DMS79 (cell line): Measurements from ENCODE around the gene NR0B2.
"Not testable (repeated sequence)": the region's sequence is repeated elsewhere in the genome, so short reads cannot be mapped to it uniquely, and the experiment has no call there.

ENCODE experiments used
- DNase-seq: peaks from one replicate; lab custom pipeline; 2025; lab: John Stamatoyannopoulos, UW

The NR0B2 gene, protein sequence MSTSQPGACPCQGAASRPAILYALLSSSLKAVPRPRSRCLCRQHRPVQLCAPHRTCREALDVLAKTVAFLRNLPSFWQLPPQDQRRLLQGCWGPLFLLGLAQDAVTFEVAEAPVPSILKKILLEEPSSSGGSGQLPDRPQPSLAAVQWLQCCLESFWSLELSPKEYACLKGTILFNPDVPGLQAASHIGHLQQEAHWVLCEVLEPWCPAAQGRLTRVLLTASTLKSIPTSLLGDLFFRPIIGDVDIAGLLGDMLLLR

DNA sequence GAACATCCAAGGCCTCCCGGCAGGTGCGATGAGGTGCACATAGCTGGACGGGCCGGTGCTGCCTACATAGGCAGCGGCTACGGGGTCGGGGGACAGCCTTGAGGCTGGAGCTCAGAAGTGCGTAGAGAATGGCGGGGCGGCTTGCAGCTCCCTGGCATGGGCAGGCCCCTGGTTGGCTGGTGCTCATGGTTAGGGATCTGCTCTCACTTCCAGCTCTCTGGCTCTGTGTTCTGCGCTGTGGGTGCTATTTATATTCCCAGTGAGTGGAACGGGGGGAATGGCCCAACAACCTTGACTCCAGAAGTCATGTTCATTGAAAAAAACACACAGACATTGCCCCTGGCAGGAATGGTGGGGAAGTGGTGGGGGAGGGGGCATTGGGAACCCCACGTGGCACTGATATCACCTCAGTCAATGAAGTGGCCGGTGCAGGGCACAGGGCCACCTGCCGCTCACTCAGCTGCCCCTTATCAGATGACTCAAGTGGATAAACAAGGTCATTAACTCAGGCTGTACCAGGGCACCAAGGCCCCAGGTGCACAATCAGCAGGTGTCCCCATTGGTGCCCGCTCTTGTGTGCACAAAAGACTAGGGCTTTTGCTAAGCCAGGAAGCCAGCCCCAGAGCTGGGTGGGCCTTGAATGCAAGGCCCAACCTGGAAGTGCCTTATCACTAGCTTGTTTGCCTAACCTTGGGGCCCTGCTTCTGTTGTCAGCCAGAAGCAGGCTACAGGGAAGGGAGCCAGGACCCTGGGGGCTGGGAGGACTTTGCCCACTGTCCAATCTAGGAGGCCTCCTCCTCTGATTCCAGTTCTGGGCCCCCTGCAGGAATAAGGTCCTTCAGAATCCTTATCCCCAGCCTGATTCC lies at the start of gene NR0B2:
Gene NR0B2, minus strand, starts transcription at position 222 of the 866 bp plus-strand sequence. Its CDS starts 35 bp downstream, at position 187.
- DNase-seq = peak; percentile 99

DNA sequence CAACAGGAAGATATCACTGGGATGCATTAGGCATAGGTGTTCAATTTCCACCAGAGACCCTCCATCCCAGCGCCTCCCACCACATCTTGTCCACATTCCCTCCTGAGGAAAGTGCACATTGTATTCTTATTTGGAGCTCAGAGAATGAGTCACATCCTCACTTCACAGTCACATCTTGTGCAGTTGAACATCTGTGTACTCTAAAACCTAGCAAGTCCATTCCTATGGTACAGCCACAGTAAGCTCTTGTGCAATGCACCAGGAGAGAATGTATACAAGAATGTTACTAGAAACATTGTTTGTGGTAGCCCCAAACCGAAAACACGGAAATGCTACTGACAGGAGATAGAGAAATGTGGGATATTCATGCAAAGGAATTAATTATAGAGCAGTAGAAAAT lies 48.1 kb upstream of the NR0B2 start:
- no peak for DNase-seq

DNA sequence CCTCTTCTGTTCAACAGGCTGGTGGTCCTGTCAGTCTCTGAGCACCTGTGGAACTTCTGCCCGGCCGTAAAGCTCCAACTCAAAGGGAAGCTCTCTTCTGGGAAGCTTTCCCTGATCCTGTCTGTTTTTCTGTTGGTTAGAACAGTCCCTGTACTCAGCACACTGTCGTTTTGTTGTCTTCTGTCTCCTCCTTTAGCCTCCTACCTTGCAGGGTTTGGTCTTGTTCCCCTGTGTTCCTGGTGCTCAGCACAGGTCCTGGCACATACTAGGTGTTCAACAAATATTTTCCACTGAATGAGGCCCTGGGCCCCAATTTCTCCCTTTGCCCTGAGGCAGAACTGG lies 46.8 kb upstream of the NR0B2 start:
- no peak for DNase-seq

DNA sequence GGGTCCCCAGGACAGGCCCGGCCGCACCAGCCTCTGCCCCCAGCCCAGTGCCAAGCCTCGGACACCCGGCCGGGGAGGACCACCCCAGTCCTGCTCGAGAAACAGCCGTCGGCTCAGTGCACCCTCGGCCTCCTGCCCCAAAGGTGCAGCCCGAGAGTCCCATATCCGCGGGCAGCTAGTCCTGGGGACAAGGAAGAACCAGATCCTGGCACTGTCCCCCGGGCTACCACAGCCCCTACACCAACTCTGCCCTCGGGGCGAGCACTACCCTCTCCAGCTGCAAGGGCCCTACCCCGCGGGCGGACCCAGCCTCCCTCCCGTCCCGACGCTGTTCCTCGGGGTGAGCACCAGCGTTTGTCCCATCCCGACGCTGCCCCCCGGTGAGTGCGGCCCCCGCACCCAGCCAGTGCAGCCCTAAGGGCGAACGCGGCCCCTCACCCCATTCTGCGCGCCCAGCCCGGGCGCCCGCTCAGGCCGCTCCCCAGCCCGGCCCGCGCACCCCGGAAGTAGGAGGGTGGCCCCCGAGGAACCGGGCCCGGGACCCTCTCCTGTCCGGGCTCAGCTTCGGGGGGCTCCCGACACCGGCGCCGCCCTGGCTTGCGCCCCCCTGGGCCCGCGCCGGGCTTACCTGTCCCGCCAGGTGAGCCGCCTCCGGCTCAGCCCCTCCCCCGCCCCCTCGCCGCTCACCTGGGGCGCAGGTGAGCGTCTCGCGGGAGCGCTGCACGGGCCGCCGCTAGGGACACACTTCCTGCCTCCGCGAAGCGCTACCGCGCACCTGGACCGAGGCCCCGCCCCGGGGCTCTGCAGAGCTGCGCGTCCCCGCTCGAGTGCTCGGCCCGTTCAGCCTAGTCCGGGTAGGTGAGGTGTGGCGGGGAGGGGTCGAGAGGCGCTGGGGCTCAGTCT lies 46.2 kb upstream of the NR0B2 start, which contains the start of gene KDF1:
Gene KDF1, minus strand, starts transcription at position 747 of the 903 bp plus-strand sequence. CDS start 8,088 bp downstream, outside the sequence.
- DNase-seq = peak; percentile 70

DNA sequence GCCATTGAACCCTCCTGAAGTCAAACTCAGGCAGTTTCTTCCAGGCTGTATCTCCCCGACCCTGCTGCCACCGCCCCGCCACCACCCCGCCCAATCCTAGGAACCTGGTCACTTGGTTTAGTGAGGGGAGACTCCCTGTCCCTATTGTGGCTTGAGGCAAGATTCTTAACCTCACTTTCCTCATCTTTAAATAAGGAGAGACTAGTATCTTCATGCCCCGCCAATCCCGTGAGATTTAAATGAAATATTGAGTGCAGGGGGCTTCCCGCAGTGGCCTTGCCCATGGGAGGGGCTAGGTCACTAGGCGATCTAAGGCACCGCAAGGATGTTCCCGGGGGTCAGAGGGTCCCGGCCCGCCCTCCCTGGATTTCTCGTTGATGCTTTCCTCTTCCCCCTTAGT lies 45.5 kb upstream of the NR0B2 start:
- no peak for DNase-seq

DNA sequence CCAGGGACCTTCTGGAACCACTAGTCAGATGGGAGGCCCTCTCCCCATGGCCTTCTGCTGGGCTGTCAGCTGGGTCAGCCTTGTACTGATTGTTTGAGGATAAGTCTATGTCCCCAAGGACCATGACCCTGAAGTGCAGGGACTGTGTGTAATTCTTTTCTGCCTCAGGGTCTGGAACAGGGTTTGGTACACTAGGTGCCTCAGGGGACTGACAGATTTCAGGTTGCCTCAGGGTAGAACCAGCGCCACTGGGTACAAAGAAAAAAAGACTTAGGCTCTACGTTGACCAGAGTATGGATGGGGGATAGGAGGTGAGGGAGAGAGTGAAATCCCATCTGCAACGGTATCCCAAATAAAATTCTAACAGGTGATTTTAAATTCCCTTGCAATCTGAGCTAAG lies 43.5 kb upstream of the NR0B2 start:
- DNase-seq = no peak

DNA sequence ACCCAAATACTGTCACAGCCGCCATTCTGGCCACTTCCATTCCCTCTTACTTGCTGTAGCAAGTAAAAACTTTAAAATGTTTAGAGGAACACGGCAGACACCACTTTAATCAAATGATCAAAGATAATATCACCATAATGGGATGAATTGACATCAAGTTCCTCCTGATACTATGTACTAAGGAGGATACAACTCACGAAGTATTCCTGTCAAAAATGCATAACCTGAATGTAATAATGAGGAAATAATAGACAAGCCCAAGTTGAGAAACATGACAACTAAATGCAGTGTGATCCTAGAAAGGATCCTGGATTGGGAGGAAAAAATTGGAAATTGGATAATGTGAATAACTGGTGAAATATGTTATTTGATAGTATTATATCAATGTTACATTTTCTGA lies 42.5 kb upstream of the NR0B2 start:
- DNase-seq = no peak

DNA sequence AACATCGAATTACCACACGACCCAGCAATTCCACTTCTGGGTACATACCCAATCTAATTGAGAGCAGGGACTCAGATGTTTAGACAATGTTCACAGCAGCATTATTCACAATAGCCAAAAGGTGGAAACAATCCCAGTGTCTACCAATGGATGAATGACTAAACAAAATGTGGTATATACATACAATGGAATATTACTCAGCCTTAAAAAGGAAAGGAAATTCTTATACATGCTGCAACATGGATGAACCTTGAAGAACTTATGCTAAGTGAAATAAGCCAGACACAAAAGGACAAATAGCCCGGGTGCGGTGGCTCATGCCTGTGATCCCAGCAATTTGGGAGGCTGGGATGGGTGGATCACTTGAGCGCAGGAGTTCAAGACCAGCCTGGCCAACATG lies 39.6 kb upstream of the NR0B2 start:
- DNase-seq = no peak

DNA sequence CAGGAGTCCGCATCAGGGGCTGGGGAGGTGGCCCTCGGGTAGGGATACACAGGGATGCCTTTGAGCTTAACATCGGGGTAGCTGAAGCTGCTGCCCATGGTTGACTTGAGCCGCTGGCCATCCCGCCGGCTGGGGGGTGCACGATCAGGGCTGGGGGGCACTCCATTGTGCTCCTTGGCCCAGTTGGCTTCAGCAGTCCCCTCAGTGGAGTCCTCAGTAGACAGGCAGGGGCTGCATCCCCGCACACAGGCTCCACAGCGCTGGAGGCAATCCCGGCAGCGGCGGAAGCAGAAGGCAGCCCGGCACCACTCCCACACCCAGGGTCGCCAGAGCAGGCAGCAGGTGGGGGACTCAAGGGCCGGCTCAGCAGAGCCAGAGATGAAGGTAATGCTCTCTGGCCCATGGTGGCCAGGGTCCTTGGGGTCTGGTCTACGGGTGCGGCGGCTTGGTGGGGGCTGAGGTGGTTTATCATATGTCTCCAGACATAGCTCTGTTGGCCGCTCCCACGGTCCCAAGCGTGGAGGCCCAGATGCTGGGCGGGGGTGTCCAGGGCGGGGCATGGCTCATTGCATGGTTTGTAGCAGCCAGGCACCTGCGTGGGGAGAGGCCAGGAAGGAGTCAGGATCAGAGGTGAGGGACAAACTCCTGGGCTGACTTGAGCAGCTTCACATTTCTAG lies 38.2 kb upstream of the NR0B2 start:
- no peak for DNase-seq

DNA sequence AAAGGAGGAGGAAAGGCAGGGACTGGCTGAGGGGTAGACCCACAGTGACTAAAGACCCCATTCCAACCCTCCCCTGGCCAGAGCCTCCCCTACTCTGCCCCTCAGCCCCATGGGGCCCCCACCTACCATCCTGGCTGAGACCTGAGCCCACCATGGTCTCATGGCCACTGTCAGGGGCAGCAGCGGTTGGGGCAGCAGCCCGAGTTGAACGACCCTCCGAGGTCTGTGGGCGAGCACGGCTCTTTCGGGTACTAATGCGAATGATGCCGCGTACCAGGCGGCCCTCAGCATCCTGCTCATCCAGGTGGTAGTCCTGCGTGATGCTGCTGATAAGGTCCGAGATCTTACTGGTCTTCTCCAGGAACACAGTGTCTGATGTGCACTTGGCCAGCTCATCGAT lies 37.4 kb upstream of the NR0B2 start:
- DNase-seq = no peak

DNA sequence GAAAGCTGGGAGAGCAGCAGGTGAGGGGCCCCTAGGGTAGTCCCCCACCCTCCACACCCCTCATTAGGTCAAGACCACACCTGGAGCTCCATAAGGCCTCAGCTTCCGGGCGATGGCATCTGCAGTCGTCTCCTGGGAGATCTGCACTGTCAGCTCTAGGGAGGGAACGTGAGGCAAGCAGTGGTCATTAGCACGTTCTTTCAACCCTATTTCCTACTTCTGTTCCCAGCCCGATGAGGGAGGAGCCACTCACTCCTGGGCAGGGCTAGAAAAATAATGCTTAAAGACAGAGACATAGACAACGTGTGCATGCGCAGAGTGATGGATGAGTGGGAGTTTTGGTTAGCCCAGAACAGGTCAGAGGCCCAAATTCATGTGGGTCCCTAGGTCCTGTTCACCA lies 36.8 kb upstream of the NR0B2 start:
- no peak for DNase-seq

DNA sequence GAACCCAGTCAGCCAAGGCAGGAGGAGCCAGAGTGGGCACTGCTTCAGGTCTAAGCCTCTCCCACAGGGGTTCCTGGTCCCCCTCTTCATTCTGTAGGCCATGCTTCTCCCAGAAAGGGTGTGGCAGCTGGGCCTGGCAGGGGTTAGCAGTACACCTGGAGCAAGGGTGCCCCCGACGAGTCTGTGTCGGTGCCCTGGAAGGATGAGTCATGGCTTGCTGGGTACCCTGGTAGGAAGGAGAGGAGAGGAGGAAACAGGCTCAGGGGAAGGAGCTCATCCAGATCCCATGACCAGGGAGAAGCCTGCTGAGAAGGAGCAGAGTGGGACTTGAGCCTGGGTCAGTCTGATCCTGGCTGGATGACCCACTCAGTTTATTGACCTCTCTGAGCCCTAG lies 36.1 kb upstream of the NR0B2 start:
- no peak for DNase-seq

DNA sequence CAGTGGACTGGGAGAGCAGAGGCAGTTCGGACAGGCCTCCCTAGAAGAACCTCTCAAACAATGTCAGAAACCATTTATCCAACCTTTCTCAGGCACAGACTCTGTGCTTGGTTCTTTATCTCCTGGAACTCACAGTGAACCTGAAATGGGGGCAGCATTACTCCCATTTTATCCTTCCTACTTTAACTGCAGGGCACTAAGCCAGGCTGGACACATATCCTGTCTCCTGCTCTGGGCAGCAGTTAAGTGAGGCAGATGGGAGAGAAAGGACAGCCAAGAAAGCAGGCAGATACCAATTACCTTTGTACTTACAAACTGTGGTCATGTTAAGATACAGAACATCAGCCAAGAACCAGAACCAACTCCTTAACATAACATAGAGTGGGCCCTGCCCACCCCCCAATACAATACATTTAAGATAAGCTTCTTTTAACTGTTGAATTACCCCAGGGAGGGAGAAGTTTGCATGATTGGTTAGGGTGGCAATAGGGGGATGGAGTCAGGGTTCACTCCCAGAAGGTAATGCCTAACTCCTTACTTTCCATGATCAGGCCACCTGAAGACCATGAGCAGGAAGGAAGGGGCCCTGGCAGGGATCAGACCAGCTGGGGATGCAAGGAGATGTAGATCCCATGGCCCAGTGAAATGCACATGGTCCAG lies 35.6 kb upstream of the NR0B2 start:
- DNase-seq = no peak

DNA sequence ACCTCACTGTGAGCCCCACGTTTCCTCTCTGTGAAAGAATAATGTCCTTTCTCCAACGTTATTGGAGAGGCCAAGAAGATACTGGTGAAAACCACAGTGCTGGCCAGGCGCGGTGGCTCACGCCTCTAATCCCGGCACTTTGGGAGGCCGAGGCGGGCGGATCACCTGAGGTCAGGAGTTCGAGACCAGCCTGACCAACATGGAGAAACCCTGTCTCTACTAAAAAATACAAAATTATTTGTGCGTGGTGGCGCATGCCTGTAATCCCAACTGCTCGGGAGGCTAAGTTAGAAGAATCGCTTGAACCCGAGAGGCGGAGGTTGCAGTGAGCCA lies 34.9 kb upstream of the NR0B2 start:
- not testable (repeated sequence) for DNase-seq

DNA sequence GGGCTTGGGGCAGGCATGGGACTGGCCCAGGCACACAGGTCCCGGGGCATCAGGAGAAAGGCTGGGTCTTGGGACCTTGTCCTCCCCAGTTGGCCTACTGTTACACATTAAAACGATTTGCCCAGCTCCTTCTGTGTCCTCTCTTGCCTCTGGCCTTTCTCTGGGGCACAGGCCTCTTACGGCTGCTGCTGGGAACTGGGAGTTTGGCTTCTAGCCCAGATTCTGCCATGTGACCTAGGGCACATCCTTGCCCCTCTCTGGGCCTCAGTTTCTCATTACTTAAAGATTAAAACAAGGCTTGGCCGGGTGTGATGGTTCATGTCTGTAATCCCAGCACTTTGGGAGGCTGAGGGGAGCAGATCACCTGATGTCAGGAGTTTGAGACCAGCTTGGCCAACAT lies 32.5 kb upstream of the NR0B2 start:
- no peak for DNase-seq

DNA sequence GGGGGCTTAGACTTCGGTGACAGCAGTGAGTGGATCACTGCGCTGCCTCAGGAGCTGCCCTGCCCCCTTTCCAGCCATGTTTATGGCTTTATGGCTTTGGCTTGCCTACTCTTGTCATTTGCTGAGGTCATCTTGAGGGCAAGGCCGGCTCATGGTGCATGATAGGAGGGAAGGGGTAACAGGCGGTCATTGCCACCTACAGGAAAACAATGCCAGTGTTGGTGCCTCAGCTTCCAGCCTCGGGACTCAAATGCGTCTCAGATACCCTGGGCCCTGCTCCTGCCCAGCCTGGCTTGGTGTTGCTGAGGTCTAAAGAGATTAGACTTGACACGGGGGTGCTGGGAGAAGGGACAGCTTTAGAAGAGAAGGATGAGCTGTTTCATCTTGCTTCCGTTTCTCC lies 32.0 kb upstream of the NR0B2 start:
- no peak for DNase-seq

DNA sequence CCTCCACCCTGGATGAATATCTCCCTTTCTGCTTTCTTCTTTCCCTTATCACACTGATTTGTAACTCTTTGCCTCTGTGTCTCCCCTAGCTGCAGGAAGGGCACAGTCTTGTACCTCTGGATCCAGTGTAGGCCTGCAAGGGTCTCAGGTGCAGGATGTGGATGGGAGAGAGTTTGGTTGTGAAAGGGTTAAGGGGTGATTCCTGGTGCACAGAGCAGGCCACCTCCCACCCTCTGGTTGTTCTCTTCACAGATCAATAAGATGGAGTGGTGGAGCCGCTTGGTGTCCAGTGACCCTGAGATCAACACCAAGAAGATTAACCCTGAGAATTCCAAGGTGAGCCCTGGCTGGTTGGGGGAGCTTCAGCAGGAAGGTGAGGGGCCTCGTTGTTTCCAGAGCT lies 31.4 kb upstream of the NR0B2 start:
- no peak for DNase-seq

DNA sequence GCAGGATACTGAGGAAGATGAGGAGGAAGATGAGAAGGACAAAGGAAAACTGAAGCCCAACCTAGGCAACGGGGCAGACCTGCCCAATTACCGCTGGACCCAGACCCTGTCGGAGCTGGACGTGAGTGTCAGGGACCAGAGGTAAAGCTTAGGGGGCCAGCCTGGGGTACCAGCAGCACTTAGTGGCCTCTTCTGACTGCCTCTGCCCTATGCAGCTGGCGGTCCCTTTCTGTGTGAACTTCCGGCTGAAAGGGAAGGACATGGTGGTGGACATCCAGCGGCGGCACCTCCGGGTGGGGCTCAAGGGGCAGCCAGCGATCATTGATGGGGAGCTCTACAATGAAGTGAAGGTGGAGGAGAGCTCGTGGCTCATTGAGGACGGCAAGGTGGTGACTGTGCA lies 28.9 kb upstream of the NR0B2 start:
- no peak for DNase-seq

DNA sequence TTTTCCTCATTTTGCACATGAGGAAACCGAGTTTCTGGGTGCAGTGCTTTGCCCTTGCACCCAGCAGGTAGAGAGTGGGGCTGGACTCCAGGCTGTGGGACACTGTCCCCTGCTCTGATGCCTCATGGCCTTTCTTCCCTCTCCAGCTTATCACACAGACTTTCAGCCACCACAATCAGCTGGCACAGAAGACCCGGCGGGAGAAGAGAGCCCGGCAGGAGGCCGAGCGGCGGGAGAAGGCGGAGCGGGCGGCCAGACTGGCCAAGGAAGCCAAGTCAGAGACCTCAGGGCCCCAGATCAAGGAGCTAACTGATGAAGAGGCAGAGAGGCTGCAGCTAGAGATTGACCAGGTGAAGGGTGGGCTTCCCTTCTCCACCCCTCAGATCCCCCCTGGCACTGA lies 27.5 kb upstream of the NR0B2 start:
- no peak for DNase-seq

DNA sequence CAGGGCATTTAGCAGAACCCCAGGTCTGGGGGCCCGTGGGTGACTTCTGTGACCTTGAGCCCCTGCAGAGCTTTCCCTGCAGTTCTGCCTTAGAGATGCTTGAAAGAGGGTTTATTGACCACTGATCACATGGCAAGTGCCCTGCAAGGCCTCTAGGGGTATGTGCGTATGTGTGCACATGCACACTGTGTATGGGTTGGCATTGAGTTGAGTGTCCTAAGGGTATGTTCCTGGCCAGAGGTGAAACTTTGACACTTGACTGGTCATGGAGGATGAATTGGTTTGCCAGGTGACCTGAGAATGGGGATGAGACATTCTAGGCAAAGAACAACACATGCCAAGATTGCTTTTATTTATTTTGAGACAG lies 24.9 kb upstream of the NR0B2 start:
- no peak for DNase-seq

DNA sequence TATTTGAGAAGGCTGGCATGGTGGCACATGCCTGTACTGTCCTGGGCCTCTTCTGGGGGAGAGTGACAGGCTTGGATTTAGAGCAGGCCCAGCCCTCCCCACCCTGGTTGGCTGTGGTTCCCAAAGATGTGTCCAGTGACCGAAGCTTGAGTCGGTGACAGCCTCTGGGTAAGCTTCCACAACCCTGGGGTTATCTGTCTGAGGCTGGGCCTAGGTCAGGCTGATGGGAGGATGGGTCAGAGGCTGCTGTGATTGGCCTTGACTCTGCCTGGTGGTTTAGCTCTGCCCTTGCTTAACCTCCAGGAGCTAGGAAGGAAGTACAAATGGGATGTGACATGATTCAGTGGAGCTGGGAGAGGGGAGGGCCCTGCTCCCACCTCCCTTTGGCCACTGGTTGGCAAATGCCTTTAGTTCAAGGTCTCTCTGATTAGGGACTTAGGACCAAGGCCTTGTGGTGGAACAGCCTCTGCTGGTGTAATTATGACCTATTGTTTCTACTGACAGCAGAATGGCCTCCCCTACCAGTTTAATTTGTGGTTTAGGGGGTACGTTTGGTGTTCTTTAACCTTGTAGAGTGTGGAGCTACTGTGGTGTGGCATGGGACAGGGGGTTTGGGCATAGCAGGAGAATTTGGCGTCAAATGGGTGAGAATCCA lies 24.4 kb upstream of the NR0B2 start:
- DNase-seq = no peak
